Kidney glomerular epithelial cell (primary cell): ENCODE data around the gene ADAMTS14.
"Not testable (repeated sequence)": the region's sequence is repeated elsewhere in the genome, so short reads cannot be mapped to it uniquely, and the experiment has no call there.

Source experiments
- DNase-seq: peaks from one replicate; lab custom pipeline; 2025; lab: John Stamatoyannopoulos, UW

The ADAMTS14 gene

GRCh38 chr10:70672165-70673042 is at the start of gene ADAMTS14:
ADAMTS14 (plus strand) TSS chr10:70672506; CDS start chr10:70672803, 297 bp downstream.
- DNase-seq = peak; percentile 34

- DNase-seq = no peak
Measured at GRCh38 chr10:70622541-70622940, 49.8 kb upstream of the ADAMTS14 start.

DNA sequence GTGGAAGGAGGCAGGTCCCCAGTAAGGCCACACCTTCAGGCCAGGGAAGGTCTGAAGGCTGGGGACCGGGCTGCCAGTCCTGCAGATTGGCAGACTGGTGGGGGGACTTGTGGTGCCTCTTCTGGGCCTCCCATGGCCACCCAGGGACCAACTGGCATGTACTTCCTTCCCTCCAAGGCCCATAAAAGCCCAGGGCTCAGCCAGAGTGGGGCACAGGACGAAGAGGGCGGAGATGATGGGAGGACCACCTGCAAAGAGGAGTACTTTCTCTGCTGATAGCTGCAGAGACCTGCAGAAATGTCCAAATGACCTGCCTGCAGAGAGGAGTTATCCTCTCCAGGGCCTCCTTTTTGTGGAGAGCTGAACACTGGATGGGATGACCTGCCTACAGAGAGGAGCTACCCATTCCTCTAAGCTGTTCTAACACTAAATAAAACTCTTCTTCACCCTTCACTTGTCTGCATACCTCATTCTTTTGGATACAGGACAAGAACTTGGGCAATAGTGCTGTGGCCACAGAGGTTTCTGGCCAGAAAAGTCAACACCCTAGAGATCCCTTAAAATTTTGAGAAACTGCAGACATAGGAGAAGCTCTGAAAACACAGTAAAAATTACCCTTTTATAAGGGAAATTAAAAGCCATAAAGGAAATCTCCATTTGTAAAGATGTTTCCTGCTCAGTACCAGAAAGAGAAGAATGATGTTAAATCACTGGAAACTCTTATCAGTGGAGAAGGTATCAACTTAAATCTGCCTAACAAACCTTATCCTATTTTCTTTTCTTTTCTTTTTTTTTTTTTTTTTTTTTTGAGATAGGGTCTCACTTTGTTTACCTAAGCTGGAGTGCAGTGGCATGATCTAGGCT is 49.1 kb upstream of the ADAMTS14 start:
- DNase-seq = no peak

DNA sequence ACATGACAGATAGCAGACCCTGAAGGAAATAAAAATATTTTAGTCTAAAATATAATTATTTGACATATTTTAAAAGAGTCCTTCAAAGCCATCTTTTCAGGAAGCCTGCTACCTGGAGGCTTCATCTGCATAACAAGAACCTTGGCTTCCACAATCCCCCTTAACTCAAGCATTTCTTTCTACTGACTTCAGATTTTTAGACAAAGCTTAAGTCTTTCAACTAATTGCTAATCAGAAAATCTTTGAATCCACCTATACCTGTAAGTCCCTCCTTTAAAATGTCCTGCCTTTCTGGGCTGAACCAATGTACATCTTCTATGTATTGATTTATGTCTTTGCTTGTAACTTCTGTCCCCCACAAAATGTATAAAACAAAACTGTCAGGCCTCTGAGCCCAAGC is 46.2 kb upstream of the ADAMTS14 start:
- DNase-seq = no peak

DNA sequence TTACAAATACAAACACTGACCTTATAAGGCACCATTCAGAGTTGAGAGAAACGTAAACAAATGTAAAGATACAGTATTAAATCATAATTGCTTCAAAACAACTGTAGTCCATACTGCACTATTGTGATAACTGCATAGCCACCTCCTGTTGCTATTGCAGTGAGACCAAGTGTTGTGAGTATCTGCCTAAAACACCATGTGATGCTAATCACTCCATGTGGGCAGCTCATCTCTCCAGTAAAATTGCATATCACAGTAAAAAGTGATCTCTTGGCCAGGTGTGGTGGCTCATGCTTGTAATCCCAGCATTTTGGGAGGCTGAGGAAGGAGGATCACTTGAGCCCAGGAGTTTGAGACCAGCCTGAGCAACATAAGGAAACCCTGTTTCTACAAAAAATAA is 43.0 kb upstream of the ADAMTS14 start:
- no peak for DNase-seq

DNA sequence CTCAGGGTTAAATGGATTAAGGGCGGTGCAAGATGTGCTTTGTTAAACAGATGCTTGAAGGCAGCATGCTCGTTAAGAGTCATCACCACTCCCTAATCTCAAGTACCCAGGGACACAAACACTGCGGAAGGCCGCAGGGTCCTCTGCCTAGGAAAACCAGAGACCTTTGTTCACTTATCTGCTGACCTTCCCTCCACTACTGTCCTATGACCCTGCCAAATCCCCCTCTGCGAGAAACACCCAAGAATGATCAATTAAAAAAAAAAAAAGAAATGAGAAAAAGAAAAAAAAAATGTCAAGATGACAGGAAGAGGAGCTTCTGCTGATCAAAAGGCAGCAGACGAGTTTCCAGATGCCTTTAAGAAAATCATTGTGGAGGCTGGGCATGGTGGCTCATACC is 40.6 kb upstream of the ADAMTS14 start:
- DNase-seq = not testable (repeated sequence)

DNA sequence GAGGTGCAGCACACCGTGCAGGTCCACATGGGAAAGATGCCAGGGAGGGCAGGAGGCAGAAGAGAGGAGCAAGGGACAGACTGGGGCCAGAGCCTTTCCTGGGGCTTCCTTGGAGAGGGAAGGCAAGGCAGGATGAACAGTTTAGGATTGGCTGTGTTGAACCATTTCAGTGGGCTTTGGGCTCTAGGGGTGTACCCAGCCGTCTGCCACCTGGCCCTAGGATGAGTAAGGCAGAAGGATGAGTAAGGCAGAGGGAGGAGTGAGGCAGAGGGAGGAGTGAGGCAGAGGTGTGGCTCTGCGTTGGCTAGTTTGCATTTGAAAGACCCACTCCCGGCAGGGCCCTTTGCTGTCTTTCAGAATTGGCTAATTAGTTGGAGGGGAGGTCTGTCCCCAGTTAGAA is 38.3 kb upstream of the ADAMTS14 start:
- no peak for DNase-seq

DNA sequence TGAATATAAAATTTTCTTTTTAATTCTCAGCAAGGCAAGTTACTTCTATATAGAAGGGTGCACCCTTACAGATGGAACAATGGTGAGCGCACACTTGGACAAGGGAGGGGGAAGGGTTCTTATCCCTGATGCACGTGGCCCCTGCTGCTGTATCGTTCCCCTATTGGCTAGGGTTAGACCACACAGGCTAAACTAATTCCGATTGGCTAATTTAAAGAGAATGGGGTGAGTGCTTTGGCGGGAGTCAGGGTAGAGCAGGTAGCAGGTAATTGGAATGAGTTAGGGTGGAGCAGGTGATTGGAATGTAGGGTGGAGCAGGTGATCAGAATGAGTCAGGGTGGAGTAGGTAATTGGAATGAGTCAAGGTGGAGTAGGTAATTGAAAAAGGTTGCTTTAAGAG is 37.8 kb upstream of the ADAMTS14 start:
- not testable (repeated sequence) for DNase-seq

DNA sequence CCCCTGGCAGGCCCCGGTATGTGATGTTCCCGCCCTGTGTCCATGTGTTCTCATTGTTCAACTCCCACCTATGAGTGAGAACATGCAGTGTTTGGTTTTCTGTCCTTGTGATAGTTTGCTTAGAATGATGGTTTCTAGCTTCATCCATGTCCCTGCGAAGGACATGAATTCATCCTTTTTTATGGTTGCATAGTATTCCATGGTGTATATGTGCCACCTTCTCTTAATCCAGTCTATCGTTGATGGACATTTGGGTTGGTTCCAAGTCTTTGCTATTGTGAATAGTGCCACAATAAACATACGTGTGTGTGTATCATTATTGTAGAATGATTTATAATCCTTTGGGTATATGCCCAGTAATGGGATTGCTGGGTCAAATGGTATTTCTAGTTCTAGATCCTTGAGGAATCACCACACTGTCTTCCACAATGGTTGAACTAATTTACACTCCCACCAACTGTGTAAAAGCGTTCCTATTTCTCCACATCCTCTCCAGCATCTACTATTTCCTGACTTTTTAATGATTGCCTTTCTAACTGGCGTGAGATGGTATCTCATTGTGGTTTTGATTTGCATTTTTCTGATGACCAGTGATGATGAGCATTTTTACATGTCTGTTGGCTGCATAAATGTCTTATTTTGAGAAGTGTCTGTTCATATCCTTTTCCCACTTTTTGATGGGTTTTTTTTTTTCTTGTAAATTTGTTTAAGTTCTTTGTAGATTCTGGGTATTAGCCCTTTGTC is 32.5 kb upstream of the ADAMTS14 start:
- not testable (repeated sequence) for DNase-seq

GRCh38 chr10:70643272-70643671 is 29.0 kb upstream of the ADAMTS14 start:
- DNase-seq = not testable (repeated sequence)

DNA sequence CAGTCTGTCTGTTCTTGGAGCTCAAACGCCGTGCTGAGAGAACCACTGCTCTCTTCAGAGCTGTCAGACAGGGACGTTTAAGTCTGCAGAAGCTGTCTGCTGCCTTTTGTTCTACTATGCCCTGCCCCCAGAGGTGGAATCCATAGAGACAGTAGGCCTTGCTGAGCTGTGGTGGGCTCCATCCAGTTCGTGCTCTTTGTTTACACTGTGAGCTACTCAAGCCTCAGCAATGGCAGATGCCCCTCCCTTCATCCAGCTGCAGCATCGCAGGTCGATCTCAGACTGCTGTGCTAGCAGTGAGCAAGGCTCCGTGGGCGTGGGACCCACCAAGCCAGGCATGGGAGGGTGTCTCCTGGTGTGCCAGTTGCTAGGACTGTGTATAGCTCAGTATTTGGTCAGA is 27.3 kb upstream of the ADAMTS14 start:
- not testable (repeated sequence) for DNase-seq

DNA sequence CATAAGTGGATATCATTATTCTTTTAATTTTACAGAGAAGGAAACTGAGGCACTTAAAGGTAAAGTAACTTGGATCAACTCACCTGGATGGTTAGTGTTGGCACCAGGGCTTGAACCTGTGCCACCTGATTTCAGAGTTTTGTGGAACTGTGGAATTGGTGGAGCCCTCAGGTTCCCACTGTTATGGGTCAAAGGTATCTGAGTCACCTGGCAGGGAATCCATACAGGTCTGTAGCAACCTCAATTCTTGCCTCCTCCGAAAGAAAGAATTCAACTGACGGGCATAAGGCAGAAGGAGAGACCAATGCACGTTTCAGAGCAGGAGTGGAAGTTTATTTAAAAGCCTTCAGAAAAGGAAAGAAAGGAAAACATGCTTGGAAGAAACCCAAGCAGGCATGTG is 25.2 kb upstream of the ADAMTS14 start:
- DNase-seq = no peak

DNA sequence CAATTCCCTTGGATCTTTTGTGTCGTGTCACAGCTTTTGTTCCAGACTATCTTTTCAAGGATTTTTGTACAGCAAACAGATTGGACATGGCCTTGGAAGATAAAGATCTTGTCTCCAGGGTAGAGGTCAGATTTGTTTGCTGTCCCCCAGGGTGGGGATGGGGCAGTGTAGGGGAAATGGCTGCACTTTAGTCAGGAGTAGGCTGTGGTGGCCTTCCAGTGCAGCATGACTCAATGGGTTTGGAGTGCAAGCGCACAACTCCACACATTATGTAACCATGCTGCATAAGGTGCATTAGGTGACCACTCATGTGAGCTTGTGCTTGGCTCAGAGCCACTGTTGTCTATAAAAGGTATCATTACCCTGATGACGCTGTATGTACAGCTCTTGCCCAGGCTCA is 23.9 kb upstream of the ADAMTS14 start:
- DNase-seq = no peak

DNA sequence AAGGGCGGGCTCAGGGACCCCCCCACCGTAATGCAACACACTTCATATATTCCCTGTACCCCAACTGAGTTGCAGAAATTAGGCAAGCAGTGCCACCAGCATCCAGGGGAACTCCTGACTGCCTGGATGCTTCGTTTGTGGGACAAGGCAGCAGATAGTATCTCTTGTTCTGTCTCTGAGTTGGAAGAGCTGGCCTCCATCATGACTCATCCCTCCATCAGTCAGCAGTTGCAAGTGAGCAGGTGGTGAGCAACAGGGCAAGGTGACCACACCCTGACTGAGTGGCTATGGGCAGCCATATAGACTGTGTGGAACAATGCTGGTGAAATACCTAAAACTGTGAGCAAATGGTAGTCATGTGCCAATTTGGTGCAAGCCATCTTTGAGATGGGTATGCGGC is 22.8 kb upstream of the ADAMTS14 start:
- DNase-seq = peak; percentile 43

- DNase-seq = no peak
Measured at GRCh38 chr10:70650104-70650503, 22.2 kb upstream of the ADAMTS14 start.

- DNase-seq = no peak
Measured at GRCh38 chr10:70650718-70651117, 21.6 kb upstream of the ADAMTS14 start.

- no peak for DNase-seq
Measured at GRCh38 chr10:70651661-70652060, 20.6 kb upstream of the ADAMTS14 start.

- peak; percentile 93 for DNase-seq
Measured at GRCh38 chr10:70652761-70653657, 19.3 kb upstream of the ADAMTS14 start.

DNA sequence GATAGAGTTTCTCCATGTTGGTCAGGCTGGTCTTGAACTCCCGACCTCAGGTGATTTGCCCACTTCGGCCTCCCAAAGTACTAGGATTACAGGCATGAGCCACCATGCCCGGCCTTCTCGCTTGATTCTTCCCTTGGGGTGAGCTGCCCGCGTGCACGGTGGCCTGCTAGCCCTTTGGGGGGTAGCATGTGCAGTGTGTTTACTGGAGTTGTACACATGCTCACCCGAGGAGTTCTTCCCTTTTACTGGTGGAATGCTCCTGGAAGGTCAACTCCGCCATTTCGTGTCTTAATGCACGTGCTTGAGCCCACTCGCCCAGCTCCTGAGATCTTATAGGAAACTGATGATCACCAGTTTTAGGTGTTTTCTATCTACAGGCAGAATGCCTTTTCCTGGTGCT is 17.0 kb upstream of the ADAMTS14 start:
- no peak for DNase-seq

DNA sequence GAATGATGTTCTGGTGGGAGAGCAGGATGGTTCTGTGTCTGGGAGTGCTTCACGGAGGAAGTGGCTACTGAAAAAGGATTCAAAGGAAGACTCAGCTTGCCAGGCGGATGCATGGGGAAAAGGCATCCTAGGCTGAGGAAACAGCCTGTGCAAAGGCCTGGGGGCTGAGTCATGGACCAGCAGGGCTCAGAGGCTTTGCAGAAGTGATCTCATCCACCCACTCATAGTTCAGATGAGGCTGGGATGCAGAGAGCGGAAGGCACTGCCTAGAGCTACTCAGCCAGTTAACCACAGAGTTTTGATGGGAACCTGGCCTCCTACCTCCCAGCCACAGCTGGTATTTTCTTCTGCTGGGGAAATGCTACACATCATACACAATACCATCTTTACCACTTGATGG is 15.8 kb upstream of the ADAMTS14 start:
- DNase-seq = peak; percentile 97

- DNase-seq = no peak
Measured at GRCh38 chr10:70657041-70657440, 15.3 kb upstream of the ADAMTS14 start.
